GM12878 (cell line): ENCODE measurements around the gene CACFD1. TPM values are rescaled to one million over a fixed set of nuclear protein-coding genes. Genes with fewer than 3 reads are reported as not detected.
A peak's percentile ranks its signal among the peaks of the same experiment; 100 is the strongest.

Experiments used
- ATAC-seq: fragments of 200-7000 bp; cut with Tn5 transposase; 3 replicates; pipeline ENCODE4 v1.9.1; 2020; ENCODE audit warnings: mild to moderate bottlenecking, moderate library complexity
- BruUV-seq: library from RNA; stranded (reverse); fragments of 400-500 nt; replicated peaks from 2 replicates; lab custom pipeline; 2021; lab: Mats Ljungman, UMichigan
- CTCF ChIA-PET: fragments of 300-600 bp; sonication (Branson Sonifier 250); formaldehyde crosslinking; extraction: SDS; loops from one replicate; lab custom pipeline; 2021; ENCODE audit warnings: inconsistent platforms; lab: Yijun Ruan, JAX
- POLR2A ChIA-PET: fragments of 350-600 bp; formaldehyde crosslinking; extraction: SDS; loops from one replicate; lab custom pipeline; 2021; ENCODE audit warnings: inconsistent platforms; lab: Charles Lee
- RAD21 ChIA-PET: fragments of 300-600 bp; sonication (Branson Sonifier 250); formaldehyde crosslinking; loops from one replicate; lab custom pipeline; 2023; ENCODE audit warnings: antibody characterized with exemption; ENCODE audit not compliant: unreplicated experiment; lab: Charles Lee
- SMC1A ChIA-PET: fragments of 300-600 bp; sonication (Branson Sonifier 250); formaldehyde crosslinking; loops from one replicate; lab custom pipeline; 2023; ENCODE audit not compliant: unreplicated experiment, uncharacterized antibody; lab: Charles Lee
- DNase-seq: peaks from one replicate; pipeline ENCODE4 v3.0.0-alpha.2; 2011; ENCODE audit warnings: low read depth, low spot score
- FAIRE-seq: peaks from 3 replicates; lab custom pipeline; 2011; peaks lifted over from hg19 to GRCh38; lab: Jason Lieb, UNC
- H2AFZ ChIP-seq: 2 replicates; pipeline ENCODE4 v1.6.0; 2011; ENCODE audit warnings: low read depth, low read length, control low read depth; ENCODE audit not compliant: control insufficient read depth
- H3K27ac ChIP-seq: 2 replicates; pipeline ENCODE4 v1.5.1; 2011; ENCODE audit warnings: control low read depth; ENCODE audit not compliant: control insufficient read depth, insufficient read depth
- H3K27me3 ChIP-seq, 2 experiments: replicated peaks in 1 of 2; 2 replicates each; pipeline versions ENCODE4 v1.6.0 to v1.6.1; 2011; ENCODE audit warnings: low read length in 1 of 2; ENCODE audit not compliant: control insufficient read depth in 2 of 2, insufficient read depth in 2 of 2
- H3K36me3 ChIP-seq, 2 experiments: 2 replicates each; pipeline ENCODE4 v1.5.1; 2011; ENCODE audit warnings: low read length in 1 of 2; ENCODE audit not compliant: control insufficient read depth in 2 of 2, insufficient read depth in 2 of 2
- H3K4me1 ChIP-seq: 2 replicates; pipeline ENCODE4 v1.6.1; 2011; ENCODE audit warnings: mild to moderate bottlenecking, low read length, moderate library complexity, mixed read lengths; ENCODE audit not compliant: control insufficient read depth, insufficient read depth
- H3K4me2 ChIP-seq: 2 replicates; pipeline ENCODE4 v1.6.0; 2011; ENCODE audit warnings: control low read depth; ENCODE audit not compliant: control insufficient read depth, insufficient read depth
- H3K4me3 ChIP-seq: fragments of 200-600 bp; sonication (generic); 2 replicates; pipeline ENCODE4 v1.5.1; 2016
- H3K79me2 ChIP-seq: 2 replicates; pipeline ENCODE4 v1.6.0; 2011; ENCODE audit warnings: low read length; ENCODE audit not compliant: control insufficient read depth, insufficient read depth
- H3K9ac ChIP-seq: 2 replicates; pipeline ENCODE4 v1.8.0; 2011; ENCODE audit warnings: low read length, control low read depth, mixed read lengths; ENCODE audit not compliant: control insufficient read depth, insufficient read depth
- H3K9me3 ChIP-seq: replicated peaks from 3 replicates; pipeline ENCODE4 v1.5.1; 2011; ENCODE audit warnings: mild to moderate bottlenecking, low read length; ENCODE audit not compliant: control insufficient read depth, insufficient read depth
- H4K20me1 ChIP-seq: 2 replicates; pipeline ENCODE4 v1.6.0; 2011; ENCODE audit not compliant: control insufficient read depth, insufficient read depth
- ASH2L ChIP-seq: fragments of 300-600, 200-600 bp; sonication (generic); IDR thresholded peaks from 2 replicates; pipeline ENCODE4 v1.6.1; 2017; ENCODE audit warnings: low read depth, mild to moderate bottlenecking, borderline replicate concordance
- BCL11A ChIP-seq: IDR thresholded peaks from 2 replicates; pipeline ENCODE4 v1.6.1; 2011; ENCODE audit warnings: low read depth, low read length
- CBFB ChIP-seq: IDR thresholded peaks from 2 replicates; pipeline ENCODE4 v1.6.1; 2016; ENCODE audit warnings: antibody characterized with exemption, low read depth
- E2F8 ChIP-seq: fragments of 450-650 bp; IDR thresholded peaks from 2 replicates; pipeline ENCODE4 v1.6.1; 2018; ENCODE audit warnings: mild to moderate bottlenecking, low read depth, moderate library complexity; ENCODE audit not compliant: partially characterized antibody
- FOXK2 ChIP-seq: fragments of 450-650 bp; IDR thresholded peaks from 2 replicates; pipeline ENCODE4 v1.6.1; 2017; ENCODE audit warnings: mild to moderate bottlenecking, moderate library complexity
- HDAC2 ChIP-seq: fragments of 200-600 bp; sonication (generic); IDR thresholded peaks from 2 replicates; pipeline ENCODE4 v1.6.1; 2017
- IKZF1 ChIP-seq: fragments of 450-650 bp; conservative IDR thresholded peaks from 2 replicates; pipeline ENCODE4 v1.6.1; 2017; ENCODE audit warnings: antibody characterized with exemption, mild to moderate bottlenecking
- MEF2A ChIP-seq: IDR thresholded peaks from 2 replicates; pipeline ENCODE4 v1.6.1; 2011; ENCODE audit warnings: low read depth, mild to moderate bottlenecking, low read length, moderate library complexity; ENCODE audit not compliant: insufficient read depth
- MEF2B ChIP-seq: fragments of 450-650 bp; IDR thresholded peaks from 2 replicates; pipeline ENCODE4 v1.6.1; 2018; ENCODE audit warnings: mild to moderate bottlenecking, moderate library complexity; ENCODE audit not compliant: partially characterized antibody, poor library complexity, severe bottlenecking
- NFXL1 ChIP-seq: fragments of 450-650 bp; IDR thresholded peaks from 2 replicates; pipeline ENCODE4 v1.6.1; 2017; ENCODE audit warnings: antibody characterized with exemption, mild to moderate bottlenecking, borderline replicate concordance
- PBX3 ChIP-seq: IDR thresholded peaks from 2 replicates; pipeline ENCODE4 v1.6.1; 2011; ENCODE audit warnings: mild to moderate bottlenecking, low read depth, low read length, moderate library complexity; ENCODE audit not compliant: insufficient replicate concordance
- POLR2AphosphoS2 ChIP-seq: IDR thresholded peaks from 2 replicates; pipeline ENCODE4 v1.6.1; 2011; ENCODE audit warnings: low read depth, mild to moderate bottlenecking, low read length, improper control_type of control experiment, moderate library complexity
- RAD21 ChIP-seq: IDR thresholded peaks from 2 replicates; pipeline ENCODE4 v1.6.1; 2011; ENCODE audit warnings: mild to moderate bottlenecking, low read depth, low read length, moderate library complexity; ENCODE audit not compliant: insufficient read depth
- SPI1 ChIP-seq: IDR thresholded peaks from 2 replicates; pipeline ENCODE4 v1.6.1; 2011; ENCODE audit warnings: low read depth, mild to moderate bottlenecking, low read length, moderate library complexity, borderline replicate concordance; ENCODE audit not compliant: insufficient read depth
- TAF1 ChIP-seq: IDR thresholded peaks from 2 replicates; pipeline ENCODE4 v1.6.1; 2011; ENCODE audit warnings: mild to moderate bottlenecking, low read depth, low read length, borderline replicate concordance
- TARDBP ChIP-seq: IDR thresholded peaks from 2 replicates; pipeline ENCODE4 v1.6.1; 2016; ENCODE audit warnings: borderline replicate concordance
- WRNIP1 ChIP-seq: IDR thresholded peaks from 2 replicates; pipeline ENCODE4 v1.6.1; 2011; ENCODE audit warnings: low read depth, low read length, improper control_type of control experiment, borderline replicate concordance
- ZNF207 ChIP-seq: fragments of 450-650 bp; IDR thresholded peaks from 2 replicates; pipeline ENCODE4 v1.6.1; 2014; ENCODE audit warnings: antibody characterized with exemption, mild to moderate bottlenecking, borderline replicate concordance
- ZSCAN29 ChIP-seq: fragments of 450-650 bp; IDR thresholded peaks from 2 replicates; pipeline ENCODE4 v1.6.1; 2017; ENCODE audit warnings: mild to moderate bottlenecking, moderate library complexity
- WGBS: methylation state at CpG from one replicate; pipeline ENCODE4 v1.1.6; 2016; ENCODE audit warnings: low lambda C conversion rate; ENCODE audit not compliant: insufficient replicate concordance, insufficient coverage; ENCODE audit errors: missing lambda C conversion rate; 5-methylcytosine and 5-hydroxymethylcytosine counted together
- in situ Hi-C: fragments of 300-500 bp; cut with MboI; formaldehyde crosslinking; loops from 9 replicates; pipeline ENCODE4 v1.14.3; 2018; ENCODE audit warnings: mixed read lengths
- intact Hi-C: fragments of 100-400 bp; cut with micrococcal nuclease; formaldehyde crosslinking; loops from one replicate; pipeline ENCODE4 v1.14.2; 2022; ENCODE audit not compliant: unreplicated experiment
- polyA plus RNA-seq, 11 experiments: library from polyadenylated mRNA; depleted of rRNA in 4 of 11; unstranded in 6 of 11; stranded (reverse) in 5 of 11; fragments of >200 nt; fragmentation: Nextera tagmentation in 4 of 11; fragmentation: Illumina TruSeq in 1 of 11; extraction: Ambion mirVana in 4 of 11; extraction: Trizol in 1 of 11; gene quantifications; 1 replicate in 1 of 11; 2 replicates in 10 of 11; pipeline versions ENCODE4 v1.2.1 to v1.2.3, GENCODE V29; 2011 to 2016; ENCODE audit warnings: inconsistent platforms in 2 of 11, missing spikeins in 2 of 11, low read depth in 1 of 11
- total RNA-seq, 4 experiments: library from RNA; depleted of rRNA in 3 of 4; stranded (reverse); fragments of >200 nt in 3 of 4; fragmentation: Illumina TruSeq in 1 of 4; extraction: Trizol in 1 of 4; gene quantifications; 2 replicates each; pipeline versions ENCODE4 v1.2.1 to v1.2.3, GENCODE V29; 2013 to 2021
- TF ChIP-seq, protein P1 (sequence below): IDR thresholded peaks from 2 replicates; pipeline ENCODE4 v1.6.1; 2011; ENCODE audit warnings: borderline replicate concordance, low read depth, mild to moderate bottlenecking, moderate library complexity, low read length; ENCODE audit not compliant: insufficient read depth, poor library complexity, severe bottlenecking

Gene CACFD1
- total and polyA plus RNA-seq, 10 of the 15 experiments (the other 5 are each of a cell fraction or from before 2014, with no cell fraction given) = 0.09 to 5.8 (median 1.4) TPM; not detected in 1

- RAD21 ChIA-PET = no interaction called here
- Histone ChIP-seq H3K36me3 (peaks cover 0 to 11% of the 10 kb centered on the region in 2 experiments; a peak in 3 of 4 replicates), H3K4me1 (no peaks in the 10 kb centered on the region), H3K27me3 (no peaks in the 10 kb centered on the region), H3K4me2 (no peak overlapping the region), H3K27ac (no peak overlapping the region), H3K9me3 (no peaks in the 10 kb centered on the region), H2AFZ (no peak overlapping the region), H4K20me1 (no peaks in the 10 kb centered on the region), H3K9ac (no peak overlapping the region), H3K79me2 (no peaks in the 10 kb centered on the region), H3K4me3 (no peak overlapping the region)
- FAIRE-seq (no peak), DNase-seq (no peak), ATAC-seq (peak; percentile 8; the same call in 1 of the 3 replicates)
- BruUV-seq = no TSS peak
- intact Hi-C loops (no loop called here), in situ Hi-C loops (no loop called here)
- SMC1A ChIA-PET = no interaction called here
- WGBS = 58% methylated on average over 6 of the region's 6 CpGs
- POLR2A ChIA-PET = interaction anchor here (0.8 to 1.1 kb wide), 2 partner anchors 9 to 10 kb away, joined by 3 to 4 read pairs; partner anchors contain the start of genes CACFD1 and SLC2A6
- CTCF ChIA-PET = interaction anchor here (1.1 kb wide), 1 partner anchor 316 kb away, joined by 3 read pairs; no protein-coding TSS in a partner anchor
- no peak for TF ChIP-seq HDAC2
- TF ChIP-seq FOXK2 = no peak
- TF ChIP-seq IKZF1 = no peak
- no peak for TF ChIP-seq NFXL1
- TF ChIP-seq MEF2B = no peak
- no peak for TF ChIP-seq CBFB
- TF ChIP-seq POLR2AphosphoS2 = peak; percentile 55
- no peak for TF ChIP-seq TARDBP
- no peak for TF ChIP-seq ZNF207
- TF ChIP-seq ZSCAN29 = no peak
- peak; percentile 0 for TF ChIP-seq PBX3
- no peak for TF ChIP-seq TAF1
- TF ChIP-seq ASH2L = no peak
- no peak for TF ChIP-seq WRNIP1
- no peak for TF ChIP-seq BCL11A
- TF ChIP-seq E2F8 = no peak
- no peak for TF ChIP-seq RAD21
- no peak for TF ChIP-seq SPI1
- TF ChIP-seq MEF2A = no peak
- TF ChIP-seq, protein P1, sequence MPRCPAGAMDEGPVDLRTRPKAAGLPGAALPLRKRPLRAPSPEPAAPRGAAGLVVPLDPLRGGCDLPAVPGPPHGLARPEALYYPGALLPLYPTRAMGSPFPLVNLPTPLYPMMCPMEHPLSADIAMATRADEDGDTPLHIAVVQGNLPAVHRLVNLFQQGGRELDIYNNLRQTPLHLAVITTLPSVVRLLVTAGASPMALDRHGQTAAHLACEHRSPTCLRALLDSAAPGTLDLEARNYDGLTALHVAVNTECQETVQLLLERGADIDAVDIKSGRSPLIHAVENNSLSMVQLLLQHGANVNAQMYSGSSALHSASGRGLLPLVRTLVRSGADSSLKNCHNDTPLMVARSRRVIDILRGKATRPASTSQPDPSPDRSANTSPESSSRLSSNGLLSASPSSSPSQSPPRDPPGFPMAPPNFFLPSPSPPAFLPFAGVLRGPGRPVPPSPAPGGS = peak; percentile 64
These were observed 9.1 kb downstream of the CACFD1 start for GRCh38 chr9:133468777-133469421.
